M059J (cell line): ENCODE results near the gene CBARP. TPM values are rescaled to one million over a fixed set of nuclear protein-coding genes. Genes with fewer than 3 reads are reported as not detected.

ENCODE experiments used
- DNase-seq: peaks from one replicate; pipeline ENCODE4 v3.0.0-alpha.2; 2012; ENCODE audit warnings: low read depth
- total RNA-seq: library from RNA; depleted of rRNA; stranded (reverse); fragments of >200 nt; shearing (Covaris generic); gene quantifications from 2 replicates; pipeline ENCODE4 v1.2.3, GENCODE V29; 2014

CBARP gene
- total RNA-seq, 1 experiment from 2014 or later = 4.4 TPM

- DNase-seq = no peak
Measured at GRCh38 chr19:1275976-1276627, 38.3 kb upstream of the CBARP start.

- DNase-seq = peak; percentile 96
Measured at GRCh38 chr19:1275260-1275975, 37.6 kb upstream of the CBARP start, which contains the start of gene FAM174C. TSS of gene FAM174C (plus strand) at chr19:1275530. CDS start at chr19:1275550, 20 bp downstream.

- no peak for DNase-seq
Measured at GRCh38 chr19:1274852-1275259, 37.1 kb upstream of the CBARP start.

GRCh38 chr19:1274081-1274851 lies 36.5 kb upstream of the CBARP start:
- no peak for DNase-seq

GRCh38 chr19:1273263-1274041 lies 35.6 kb upstream of the CBARP start:
- peak; percentile 15 for DNase-seq

GRCh38 chr19:1272423-1273262 lies 34.8 kb upstream of the CBARP start:
- no peak for DNase-seq

- DNase-seq = no peak
Measured at GRCh38 chr19:1271528-1272422, 34.0 kb upstream of the CBARP start.

- DNase-seq = no peak
Measured at GRCh38 chr19:1270854-1271527, 33.2 kb upstream of the CBARP start.

GRCh38 chr19:1270213-1270853 lies 32.5 kb upstream of the CBARP start:
- no peak for DNase-seq

GRCh38 chr19:1269478-1270212 lies 31.8 kb upstream of the CBARP start:
- peak; percentile 90 for DNase-seq

- peak; percentile 99 for DNase-seq
Measured at GRCh38 chr19:1269065-1269477, 31.3 kb upstream of the CBARP start, which contains the start of gene CIRBP. TSS of gene CIRBP (plus strand) at chr19:1269332. CDS start at chr19:1270934, 1,602 bp downstream.

GRCh38 chr19:1268226-1269064 lies 30.6 kb upstream of the CBARP start:
- DNase-seq = no peak

GRCh38 chr19:1267477-1268225 lies 29.8 kb upstream of the CBARP start:
- DNase-seq = no peak

- DNase-seq = peak; percentile 51
Measured at GRCh38 chr19:1266916-1267476, 29.2 kb upstream of the CBARP start.

- peak; percentile 89 for DNase-seq
Measured at GRCh38 chr19:1266129-1266915, 28.5 kb upstream of the CBARP start.
